CD14-positive monocyte (primary cell): ENCODE measurements around the gene MLYCD. TPM values are rescaled to one million over a fixed set of nuclear protein-coding genes. Genes with fewer than 3 reads are reported as not detected.
A peak's percentile ranks its signal among the peaks of the same experiment; 100 is the strongest.

Experiments used
- DNase-seq, 3 donors: peaks; one replicate each; pipeline ENCODE4 v3.0.0-alpha.2; 2011 to 2022
- H2AFZ ChIP-seq: 2 replicates; pipeline ENCODE4 v1.6.0; 2012; ENCODE audit warnings: mild to moderate bottlenecking, low read depth, low read length, inconsistent platforms; ENCODE audit not compliant: insufficient read depth, poor library complexity, severe bottlenecking
- H3K27ac ChIP-seq, 2 donors: 1 replicate in 1 of 2; 2 replicates in 1 of 2; pipeline ENCODE4 v1.5.1; 2012 to 2013; ENCODE audit warnings: low read length in 2 of 2, control low read depth in 1 of 2, inconsistent platforms in 1 of 2, low read depth in 1 of 2, mild to moderate bottlenecking in 1 of 2
- H3K27me3 ChIP-seq, 2 donors: one replicate each; pipeline versions ENCODE4 v1.6.0 to v1.6.1; 2011 to 2013; ENCODE audit warnings: low read length in 2 of 2; ENCODE audit not compliant: control insufficient read depth in 2 of 2, insufficient read depth in 2 of 2
- H3K36me3 ChIP-seq, 2 donors: replicated peaks in 1 of 2; 1 replicate in 1 of 2; 2 replicates in 1 of 2; pipeline versions ENCODE4 v1.5.1 to v1.6.1; 2012 to 2013; ENCODE audit warnings: low read length in 2 of 2, control low read depth in 1 of 2, inconsistent platforms in 1 of 2, mild to moderate bottlenecking in 1 of 2; ENCODE audit not compliant: insufficient read depth in 2 of 2, control insufficient read depth in 1 of 2
- H3K4me1 ChIP-seq, 2 donors: 1 replicate in 1 of 2; 2 replicates in 1 of 2; pipeline versions ENCODE4 v1.5.1 to v1.6.1; 2012 to 2013; ENCODE audit warnings: low read length in 2 of 2, control low read depth in 1 of 2, inconsistent platforms in 1 of 2, mild to moderate bottlenecking in 1 of 2, moderate library complexity in 1 of 2; ENCODE audit not compliant: insufficient read depth in 2 of 2, control insufficient read depth in 1 of 2
- H3K4me2 ChIP-seq: replicated peaks from 2 replicates; pipeline ENCODE3; 2012; ENCODE audit warnings: low read length, moderate library complexity, mild to moderate bottlenecking; ENCODE audit not compliant: poor library complexity, severe bottlenecking; ENCODE audit errors: extremely low read depth
- H3K4me3 ChIP-seq, 3 experiments: fragments of 200-600 bp in 1 of 3; sonication (generic) in 1 of 3; replicated peaks in 1 of 3; 1 replicate in 2 of 3; 2 replicates in 1 of 3; pipeline ENCODE4 v1.5.1; 2011 to 2013; ENCODE audit warnings: low read length in 3 of 3, mild to moderate bottlenecking in 3 of 3, control low read depth in 2 of 3, low read depth in 2 of 3, inconsistent platforms in 1 of 3, moderate library complexity in 1 of 3
- H3K79me2 ChIP-seq: 2 replicates; pipeline ENCODE4 v1.6.0; 2012; ENCODE audit warnings: mild to moderate bottlenecking, control low read depth, inconsistent platforms, low read length, moderate library complexity; ENCODE audit not compliant: insufficient read depth
- H3K9ac ChIP-seq: 2 replicates; pipeline ENCODE4 v1.6.0; 2017; ENCODE audit warnings: low read length, mild to moderate bottlenecking; ENCODE audit not compliant: insufficient read depth, poor library complexity, severe bottlenecking
- H3K9me3 ChIP-seq, 2 donors: replicated peaks in 1 of 2; 1 replicate in 1 of 2; 2 replicates in 1 of 2; pipeline versions ENCODE4 v1.5.1 to v1.6.1; 2012 to 2013; ENCODE audit warnings: low read length in 2 of 2, control low read depth in 1 of 2; ENCODE audit not compliant: control insufficient read depth in 1 of 2, insufficient read depth in 1 of 2
- H4K20me1 ChIP-seq: 2 replicates; pipeline ENCODE4 v1.6.0; 2012; ENCODE audit warnings: mild to moderate bottlenecking, low read length, control low read depth, moderate library complexity; ENCODE audit not compliant: insufficient read depth
- H3K27ac Mint-ChIP-seq, 7 donors: one replicate each; pipeline ENCODE4 v1.8.0; 2020; ENCODE audit warnings: mild to moderate bottlenecking in 7 of 7, mixed read lengths in 7 of 7, moderate library complexity in 6 of 7, inconsistent platforms in 2 of 7
- H3K27me3 Mint-ChIP-seq, 3 donors: one replicate each; pipeline ENCODE4 v1.8.0; 2021 to 2022; ENCODE audit warnings: low read depth in 3 of 3, mild to moderate bottlenecking in 3 of 3, mixed read lengths in 3 of 3, moderate library complexity in 3 of 3, inconsistent platforms in 1 of 3
- H3K36me3 Mint-ChIP-seq, 2 donors: one replicate each; pipeline ENCODE4 v1.8.0; 2020; ENCODE audit warnings: mixed read lengths in 2 of 2, inconsistent platforms in 1 of 2, mild to moderate bottlenecking in 1 of 2
- H3K4me1 Mint-ChIP-seq: one replicate; pipeline ENCODE4 v1.8.0; 2020; ENCODE audit warnings: mild to moderate bottlenecking, mixed read lengths
- H3K4me3 Mint-ChIP-seq, 2 donors: one replicate each; pipeline ENCODE4 v1.8.0; 2020; ENCODE audit warnings: mild to moderate bottlenecking in 2 of 2, mixed read lengths in 2 of 2, moderate library complexity in 1 of 2
- H3K9me3 Mint-ChIP-seq, 7 donors: one replicate each; pipeline ENCODE4 v1.8.0; 2020 to 2022; ENCODE audit warnings: mixed read lengths in 7 of 7, mild to moderate bottlenecking in 6 of 7, moderate library complexity in 6 of 7, inconsistent platforms in 2 of 7
- WGBS: methylation state at CpG from one replicate; pipeline ENCODE4 v1.1.5; 2013; ENCODE audit warnings: missing lambda C conversion rate; ENCODE audit not compliant: insufficient coverage; 5-methylcytosine and 5-hydroxymethylcytosine counted together
- intact Hi-C, 2 donors: fragments of 100-400 bp; cut with micrococcal nuclease; formaldehyde crosslinking; loops; one replicate each; pipeline versions ENCODE4 v1.15.0 to v1.15.1; 2023
- polyA plus RNA-seq, 3 donors: library from polyadenylated mRNA; depleted of rRNA in 1 of 3; unstranded in 2 of 3; stranded (reverse) in 1 of 3; fragments of 300-500 nt in 2 of 3; fragments of >200 nt in 1 of 3; fragmentation: Illumina TruSeq in 2 of 3; gene quantifications; 1 replicate in 2 of 3; 2 replicates in 1 of 3; pipeline ENCODE4 v1.2.3, GENCODE V29; 2012 to 2021
- TF ChIP-seq, protein P1 (sequence below): fragments of 200-600 bp; IDR thresholded peaks from one replicate; pipeline ENCODE4 v1.8.0; 2022; ENCODE audit warnings: antibody characterized with exemption, mild to moderate bottlenecking

The MLYCD gene
- polyA plus RNA-seq, 3 donors = 1.2 to 2.4 (median 1.3) TPM

DNA sequence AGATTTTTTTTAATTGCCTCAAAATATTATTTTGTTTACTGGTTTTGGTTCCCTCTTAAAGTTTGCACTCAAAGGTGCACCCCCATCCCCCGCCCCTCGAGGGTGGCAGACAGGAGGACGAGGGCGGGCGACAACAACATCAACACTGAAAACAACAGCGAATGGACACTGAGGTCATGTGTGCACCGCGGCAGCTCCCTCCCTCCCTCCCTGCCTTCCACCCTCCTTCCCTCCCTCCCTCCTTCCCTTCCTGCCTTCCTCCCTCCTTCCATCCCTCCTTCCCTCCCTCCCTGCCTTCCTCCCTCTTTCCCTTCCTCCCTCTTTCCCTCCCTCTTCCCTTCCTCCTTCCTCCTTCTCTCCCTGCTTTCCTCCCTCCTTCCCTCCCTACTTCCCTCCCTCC is 52.6 kb downstream of the MLYCD start:
- TF ChIP-seq, protein P1, sequence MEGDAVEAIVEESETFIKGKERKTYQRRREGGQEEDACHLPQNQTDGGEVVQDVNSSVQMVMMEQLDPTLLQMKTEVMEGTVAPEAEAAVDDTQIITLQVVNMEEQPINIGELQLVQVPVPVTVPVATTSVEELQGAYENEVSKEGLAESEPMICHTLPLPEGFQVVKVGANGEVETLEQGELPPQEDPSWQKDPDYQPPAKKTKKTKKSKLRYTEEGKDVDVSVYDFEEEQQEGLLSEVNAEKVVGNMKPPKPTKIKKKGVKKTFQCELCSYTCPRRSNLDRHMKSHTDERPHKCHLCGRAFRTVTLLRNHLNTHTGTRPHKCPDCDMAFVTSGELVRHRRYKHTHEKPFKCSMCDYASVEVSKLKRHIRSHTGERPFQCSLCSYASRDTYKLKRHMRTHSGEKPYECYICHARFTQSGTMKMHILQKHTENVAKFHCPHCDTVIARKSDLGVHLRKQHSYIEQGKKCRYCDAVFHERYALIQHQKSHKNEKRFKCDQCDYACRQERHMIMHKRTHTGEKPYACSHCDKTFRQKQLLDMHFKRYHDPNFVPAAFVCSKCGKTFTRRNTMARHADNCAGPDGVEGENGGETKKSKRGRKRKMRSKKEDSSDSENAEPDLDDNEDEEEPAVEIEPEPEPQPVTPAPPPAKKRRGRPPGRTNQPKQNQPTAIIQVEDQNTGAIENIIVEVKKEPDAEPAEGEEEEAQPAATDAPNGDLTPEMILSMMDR = no peak
- no peak overlapping the region for H3K4me3 ChIP-seq
- intact Hi-C loops = no loop called here
- Mint-ChIP-seq H3K36me3 (peaks cover 0 to 4% of the 10 kb centered on the region in 2 donors), H3K27me3 (peaks cover 7 to 23% (median 10%) of the 10 kb centered on the region in 3 donors), H3K27ac (peak overlapping the region in 1 of 7 donors; percentile 70), H3K4me1 (peaks cover 20% of the 10 kb centered on the region), H3K9me3 (no peaks in the 10 kb centered on the region), H3K4me3 (no peak overlapping the region)
- no peak overlapping the region for H3K27ac ChIP-seq
- DNase-seq = no peak
- H3K79me2 ChIP-seq = no peaks in the 10 kb centered on the region
- WGBS = 80% methylated on average over 2 of the region's 8 CpGs
- H3K27me3 ChIP-seq = no peaks in the 10 kb centered on the region
- H3K4me1 ChIP-seq = peaks cover 26 to 30% of the 10 kb centered on the region in 2 donors
- H3K36me3 ChIP-seq = no peaks in the 10 kb centered on the region
- no peaks in the 10 kb centered on the region for H4K20me1 ChIP-seq
- no peaks in the 10 kb centered on the region for H3K9me3 ChIP-seq
- H2AFZ ChIP-seq = no peak overlapping the region
- H3K9ac ChIP-seq = no peak overlapping the region
- no peak overlapping the region for H3K4me2 ChIP-seq

DNA sequence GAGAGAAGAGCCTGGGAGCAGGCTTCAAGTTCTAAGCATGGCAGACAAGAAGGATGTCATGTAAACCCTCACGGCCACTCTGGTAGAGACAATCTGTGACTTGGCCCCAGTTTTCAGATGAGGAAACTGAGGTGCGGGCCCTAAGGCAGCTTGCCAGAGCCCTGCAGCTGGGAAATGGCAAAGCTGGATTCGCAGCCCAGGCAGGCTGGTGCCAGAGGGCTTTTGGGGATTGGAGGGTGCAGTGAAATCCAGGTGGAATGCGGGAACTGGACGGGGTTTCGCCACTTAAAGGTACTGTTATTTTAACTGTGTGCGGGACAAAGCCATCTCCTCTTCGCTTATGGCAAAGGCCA is 53.6 kb downstream of the MLYCD start:
- DNase-seq = peak in 1 of 3 donors; percentile 7
- H4K20me1 ChIP-seq = no peaks in the 10 kb centered on the region
- no peaks in the 10 kb centered on the region for H3K79me2 ChIP-seq
- WGBS = 26% methylated on average over 7 of the region's 8 CpGs
- no peaks in the 10 kb centered on the region for H3K36me3 ChIP-seq
- no peaks in the 10 kb centered on the region for H3K27me3 ChIP-seq
- H3K4me3 ChIP-seq = peak overlapping the region in 1 of 3 experiments; percentile 77
- peak overlapping the region; percentile 80 for H3K9ac ChIP-seq
- H3K4me2 ChIP-seq = peak overlapping the region; percentile 91
- Mint-ChIP-seq H3K36me3 (peaks cover 0 to 4% of the 10 kb centered on the region in 2 donors), H3K4me1 (peaks cover 24% of the 10 kb centered on the region), H3K4me3 (peak overlapping the region in 1 of 2 donors; percentile 53), H3K9me3 (no peaks in the 10 kb centered on the region), H3K27ac (peak overlapping the region; percentile 70 to 94 (median 90)), H3K27me3 (peaks cover 7 to 23% (median 10%) of the 10 kb centered on the region in 3 donors)
- intact Hi-C loops = no loop called here
- H2AFZ ChIP-seq = no peak overlapping the region
- peak overlapping the region; percentile 82 to 91 for H3K27ac ChIP-seq
- no peaks in the 10 kb centered on the region for H3K9me3 ChIP-seq
- TF ChIP-seq, protein P1 = no peak
- peaks cover 26 to 30% of the 10 kb centered on the region in 2 donors for H3K4me1 ChIP-seq
